Mucosa of rectum (tissue), 2 donors: ENCODE measurements around the gene C1orf105.

Experiments used
- H3K27ac ChIP-seq, 2 donors: one replicate each; pipeline ENCODE4 v1.7.0; 2013; ENCODE audit warnings: inconsistent platforms in 2 of 2, low read depth in 2 of 2, low read length in 2 of 2
- H3K27me3 ChIP-seq, 2 donors: one replicate each; pipeline ENCODE4 v1.7.0; 2013; ENCODE audit warnings: low read length in 2 of 2; ENCODE audit not compliant: control insufficient read depth in 2 of 2, insufficient read depth in 2 of 2
- H3K36me3 ChIP-seq, 2 donors: one replicate each; pipeline ENCODE4 v1.7.0; 2013; ENCODE audit warnings: low read length in 2 of 2; ENCODE audit not compliant: control insufficient read depth in 2 of 2, insufficient read depth in 2 of 2
- H3K4me1 ChIP-seq, 2 donors: one replicate each; pipeline ENCODE4 v1.7.0; 2013; ENCODE audit warnings: low read length in 2 of 2, mild to moderate bottlenecking in 1 of 2; ENCODE audit not compliant: control insufficient read depth in 2 of 2, insufficient read depth in 2 of 2
- H3K4me3 ChIP-seq, 2 donors: one replicate each; pipeline ENCODE4 v1.7.0; 2013; ENCODE audit warnings: low read length in 2 of 2
- H3K9ac ChIP-seq, 2 donors: one replicate each; pipeline ENCODE4 v1.7.0; 2013; ENCODE audit warnings: low read length in 2 of 2, low read depth in 1 of 2, mild to moderate bottlenecking in 1 of 2
- H3K9me3 ChIP-seq, 2 donors: one replicate each; pipeline ENCODE4 v1.7.0; 2013; ENCODE audit warnings: low read length in 2 of 2; ENCODE audit not compliant: control insufficient read depth in 2 of 2
- donor health status: healthy.
- donor health status: Normal muscosa, but diverticular disease.

The C1orf105 gene

DNA sequence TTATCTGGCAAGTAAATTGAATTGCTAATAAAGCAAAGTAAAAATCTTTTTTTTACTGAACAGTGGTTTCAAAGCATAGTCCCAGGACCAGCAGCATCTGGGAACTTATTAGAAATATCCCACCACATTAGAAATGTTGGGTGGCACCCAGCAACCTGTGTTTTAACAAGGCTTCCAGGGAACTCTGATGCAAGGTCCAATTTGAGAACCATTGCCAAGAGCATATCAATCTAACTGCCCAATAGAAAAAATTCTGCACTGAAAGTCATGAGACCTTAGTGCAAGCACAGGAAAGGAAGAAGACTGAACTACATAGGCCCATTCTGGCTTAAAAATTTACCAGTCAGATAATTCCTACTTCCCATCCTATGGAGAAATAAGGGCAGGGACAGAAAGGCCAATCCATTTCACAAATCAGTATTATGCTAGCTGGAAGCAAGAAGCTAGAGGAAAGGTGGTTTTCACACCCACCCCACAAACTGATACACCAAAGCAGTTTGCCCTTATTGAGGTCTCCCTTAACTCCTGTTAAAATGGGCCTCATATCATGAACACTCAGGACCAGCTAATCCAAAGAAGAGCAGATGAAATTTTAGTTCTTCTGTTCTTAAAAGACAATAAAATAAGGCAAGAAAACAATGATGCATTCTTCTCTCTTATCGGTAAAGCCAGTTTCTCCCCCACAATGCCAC lies 17.5 kb upstream of the C1orf105 start:
- no peaks in the 10 kb centered on the region for H3K36me3 ChIP-seq
- no peaks in the 10 kb centered on the region for H3K27me3 ChIP-seq
- no peak overlapping the region for H3K4me3 ChIP-seq
- no peak overlapping the region for H3K9ac ChIP-seq
- H3K27ac ChIP-seq: no peak overlapping the region
- H3K4me1 ChIP-seq: peaks cover 0 to 11% of the 10 kb centered on the region in 2 donors
- no peaks in the 10 kb centered on the region for H3K9me3 ChIP-seq

DNA sequence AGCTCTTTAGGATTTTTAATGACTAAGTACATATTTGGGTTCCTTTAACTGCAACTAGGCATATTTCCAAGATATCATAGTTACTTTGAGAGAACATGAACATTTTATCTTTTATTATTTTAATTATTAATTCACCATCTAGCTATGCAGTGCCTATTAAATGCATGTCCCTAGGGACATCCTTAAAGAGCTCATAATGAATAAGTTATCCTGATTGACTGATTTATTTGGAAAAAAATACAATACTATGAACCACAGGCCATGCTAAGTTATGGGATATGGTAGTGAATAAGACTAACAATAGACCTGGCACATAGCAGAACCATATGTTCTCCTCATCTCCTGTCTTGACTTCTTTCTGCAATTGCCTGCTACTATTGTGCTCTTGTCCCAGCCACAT lies 16.4 kb upstream of the C1orf105 start:
- no peaks in the 10 kb centered on the region for H3K9me3 ChIP-seq
- H3K27me3 ChIP-seq: no peaks in the 10 kb centered on the region
- H3K4me3 ChIP-seq: no peak overlapping the region
- H3K36me3 ChIP-seq: no peaks in the 10 kb centered on the region
- no peak overlapping the region for H3K9ac ChIP-seq
- no peak overlapping the region for H3K27ac ChIP-seq
- peaks cover 0 to 10% of the 10 kb centered on the region in 2 donors for H3K4me1 ChIP-seq

DNA sequence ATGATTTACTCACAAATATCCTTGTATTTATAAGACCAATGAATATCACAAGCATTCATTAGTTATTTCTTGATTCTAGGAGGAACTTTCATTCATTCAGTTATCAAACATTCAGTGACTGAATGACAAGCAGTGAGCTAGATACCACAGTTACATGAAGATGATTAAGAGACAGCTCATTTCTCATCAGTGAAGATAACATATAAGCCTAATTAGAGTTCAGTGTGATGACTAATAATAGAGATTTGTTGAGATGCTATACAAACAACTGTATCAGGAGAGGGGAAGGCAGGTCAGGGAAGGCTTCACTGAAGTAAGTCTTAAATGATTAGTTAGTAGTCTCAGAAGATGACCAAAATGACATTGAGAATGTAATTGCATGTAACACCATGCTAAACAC lies 14.6 kb upstream of the C1orf105 start:
- H3K27ac ChIP-seq: no peak overlapping the region
- H3K9me3 ChIP-seq: no peaks in the 10 kb centered on the region
- no peaks in the 10 kb centered on the region for H3K4me1 ChIP-seq
- H3K27me3 ChIP-seq: no peaks in the 10 kb centered on the region
- H3K4me3 ChIP-seq: no peak overlapping the region
- H3K36me3 ChIP-seq: no peaks in the 10 kb centered on the region
- no peak overlapping the region for H3K9ac ChIP-seq

DNA sequence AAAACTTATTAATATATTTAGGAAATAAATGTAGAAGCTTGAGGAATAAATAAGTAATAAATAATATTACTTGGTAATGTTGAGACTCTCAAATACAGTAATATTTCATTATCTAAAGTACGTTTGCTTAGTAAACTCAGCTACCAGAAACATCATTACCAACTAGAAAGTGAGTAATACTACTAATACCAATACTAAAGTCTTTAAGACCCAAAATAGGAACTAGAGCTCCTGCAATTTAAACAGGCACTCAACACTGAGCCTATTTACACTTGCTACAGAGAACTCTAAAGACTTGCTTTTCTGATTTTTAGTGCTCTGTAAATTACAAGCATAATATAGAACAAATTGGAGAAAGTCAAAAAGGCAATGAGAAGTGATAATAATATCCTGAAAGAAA lies 13.5 kb upstream of the C1orf105 start:
- H3K36me3 ChIP-seq: no peaks in the 10 kb centered on the region

DNA sequence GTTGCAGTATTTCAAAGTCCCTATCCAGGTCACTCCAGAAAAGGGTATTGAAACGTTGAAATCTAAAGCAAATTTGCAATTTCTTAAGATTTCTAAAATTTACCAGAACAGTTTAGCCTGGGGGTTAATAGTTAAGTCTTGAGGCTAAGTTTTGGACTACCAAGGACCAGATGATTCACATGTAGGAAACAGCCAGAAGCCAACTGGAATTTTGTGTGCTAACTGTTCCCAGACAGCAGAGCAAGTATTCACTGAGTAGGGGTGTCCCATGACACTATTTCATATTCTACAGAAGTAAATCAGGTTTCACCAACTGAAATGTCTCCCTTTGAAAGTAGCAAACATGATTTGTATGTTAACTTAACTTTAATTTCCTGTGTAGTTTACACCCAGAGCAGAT lies 11.5 kb upstream of the C1orf105 start:
- H3K4me3 ChIP-seq: no peak overlapping the region
- H3K9me3 ChIP-seq: no peaks in the 10 kb centered on the region
- H3K9ac ChIP-seq: no peak overlapping the region
- no peaks in the 10 kb centered on the region for H3K27me3 ChIP-seq
- no peaks in the 10 kb centered on the region for H3K4me1 ChIP-seq
- H3K27ac ChIP-seq: no peak overlapping the region
- H3K36me3 ChIP-seq: no peaks in the 10 kb centered on the region

More for the DNA sequence above, 13.5 kb upstream of the C1orf105 start:
- Histone ChIP-seq H3K27ac (no peak overlapping the region), H3K9ac (no peak overlapping the region), H3K9me3 (no peaks in the 10 kb centered on the region), H3K4me3 (no peak overlapping the region), H3K4me1 (no peaks in the 10 kb centered on the region), H3K27me3 (no peaks in the 10 kb centered on the region)

DNA sequence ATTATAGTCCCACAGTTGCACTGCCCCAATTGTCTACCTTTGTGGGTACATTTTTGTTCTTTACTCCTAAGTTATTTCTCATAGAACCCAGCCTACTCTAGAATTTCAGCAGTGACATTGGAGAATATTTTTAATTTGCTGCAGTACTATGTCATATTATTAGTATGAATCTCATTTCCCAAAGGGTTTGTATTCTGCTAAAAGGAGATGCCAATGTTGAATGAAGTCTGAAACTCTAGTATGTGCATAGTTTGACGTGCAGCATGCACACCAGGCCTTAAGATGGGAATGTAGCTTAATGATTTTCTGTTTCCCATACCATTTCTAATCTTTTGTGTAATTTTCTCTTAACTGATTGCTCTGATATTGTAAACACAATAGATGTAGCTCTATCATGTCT lies 10.5 kb upstream of the C1orf105 start:
- H3K27me3 ChIP-seq: no peaks in the 10 kb centered on the region
- H3K9me3 ChIP-seq: no peaks in the 10 kb centered on the region
- no peaks in the 10 kb centered on the region for H3K4me1 ChIP-seq
- H3K27ac ChIP-seq: no peak overlapping the region
- H3K9ac ChIP-seq: no peak overlapping the region
- no peaks in the 10 kb centered on the region for H3K36me3 ChIP-seq
- no peak overlapping the region for H3K4me3 ChIP-seq

DNA sequence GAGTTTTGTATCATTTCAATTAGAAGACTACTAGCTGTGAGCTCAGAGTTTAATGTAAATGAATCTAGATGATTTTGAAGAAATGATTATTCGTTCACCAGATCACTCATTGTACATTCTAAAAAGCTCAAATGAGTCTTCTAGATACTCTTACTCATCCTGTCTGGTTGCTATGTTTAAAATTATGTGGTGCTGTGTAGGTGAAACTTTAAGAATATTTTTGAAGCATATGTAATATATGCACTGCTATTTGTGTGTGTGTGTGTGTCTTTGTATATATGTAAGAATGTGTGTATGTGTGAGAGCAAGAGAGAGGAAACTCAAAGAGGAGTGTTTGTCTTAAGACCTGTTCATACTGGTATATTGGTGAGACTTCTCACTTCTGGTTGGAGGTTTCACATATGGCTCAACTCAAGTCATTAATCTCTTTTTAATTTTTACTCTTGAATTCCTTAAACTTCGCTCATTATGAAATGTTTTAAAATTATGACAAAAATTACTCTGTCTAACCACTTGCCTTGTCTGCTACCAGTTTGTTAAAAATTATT lies 8.6 kb upstream of the C1orf105 start:
- H3K9ac ChIP-seq: no peak overlapping the region
- H3K9me3 ChIP-seq: no peaks in the 10 kb centered on the region
- no peak overlapping the region for H3K27ac ChIP-seq
- no peak overlapping the region for H3K4me3 ChIP-seq
- H3K4me1 ChIP-seq: no peaks in the 10 kb centered on the region
- H3K36me3 ChIP-seq: no peaks in the 10 kb centered on the region
- H3K27me3 ChIP-seq: no peaks in the 10 kb centered on the region

DNA sequence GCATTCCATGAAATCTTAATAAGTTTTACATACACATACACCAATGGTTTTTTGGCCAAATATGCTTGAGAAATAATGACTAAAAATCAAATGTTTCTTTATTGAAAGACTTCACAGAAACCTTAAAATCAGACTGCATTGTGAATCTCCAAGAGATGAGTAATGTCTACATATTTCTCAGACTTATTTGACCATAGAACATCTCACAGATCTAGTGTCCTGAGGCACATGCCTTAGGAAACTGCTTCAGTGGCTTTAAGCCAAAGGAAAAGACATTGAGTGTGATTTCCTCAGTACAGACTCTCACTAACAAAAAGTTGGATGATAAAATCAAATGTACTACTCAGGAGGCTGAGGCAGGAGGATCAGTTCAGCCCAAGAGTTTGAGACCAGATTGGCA lies 6.2 kb upstream of the C1orf105 start:
- H3K9me3 ChIP-seq: no peaks in the 10 kb centered on the region
- no peak overlapping the region for H3K9ac ChIP-seq
- H3K27ac ChIP-seq: no peak overlapping the region
- H3K36me3 ChIP-seq: no peaks in the 10 kb centered on the region
- H3K4me1 ChIP-seq: no peaks in the 10 kb centered on the region
- H3K27me3 ChIP-seq: no peaks in the 10 kb centered on the region
- H3K4me3 ChIP-seq: no peak overlapping the region

DNA sequence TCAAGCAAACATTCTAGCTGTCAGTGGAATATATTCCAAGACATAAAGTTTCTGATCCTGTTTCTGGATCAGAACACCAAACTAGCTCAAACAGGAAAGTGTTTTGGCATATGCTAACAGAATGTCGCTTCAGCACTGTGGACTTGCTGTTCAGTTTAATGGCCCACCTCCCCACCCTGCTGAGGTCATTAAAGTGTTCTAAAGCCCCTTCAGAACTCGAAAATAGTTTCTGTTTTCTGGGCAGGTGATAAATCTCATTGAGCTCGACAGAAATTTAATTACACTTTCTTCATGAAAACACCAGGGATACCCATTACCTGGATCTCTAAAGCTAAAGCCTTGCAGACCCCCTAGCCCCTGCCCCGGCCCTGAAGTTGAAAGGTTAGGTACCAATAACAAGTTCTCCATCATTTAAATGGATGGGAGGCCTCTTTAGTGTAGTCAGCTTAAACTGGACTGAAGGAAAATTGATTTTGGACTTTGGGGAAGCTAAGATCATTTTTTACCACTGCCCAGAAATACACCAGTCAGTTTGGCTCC lies 3.9 kb upstream of the C1orf105 start:
- Histone ChIP-seq H3K4me3 (no peak overlapping the region), H3K36me3 (no peaks in the 10 kb centered on the region), H3K9me3 (no peaks in the 10 kb centered on the region), H3K4me1 (no peaks in the 10 kb centered on the region), H3K9ac (no peak overlapping the region), H3K27me3 (no peaks in the 10 kb centered on the region), H3K27ac (no peak overlapping the region)

DNA sequence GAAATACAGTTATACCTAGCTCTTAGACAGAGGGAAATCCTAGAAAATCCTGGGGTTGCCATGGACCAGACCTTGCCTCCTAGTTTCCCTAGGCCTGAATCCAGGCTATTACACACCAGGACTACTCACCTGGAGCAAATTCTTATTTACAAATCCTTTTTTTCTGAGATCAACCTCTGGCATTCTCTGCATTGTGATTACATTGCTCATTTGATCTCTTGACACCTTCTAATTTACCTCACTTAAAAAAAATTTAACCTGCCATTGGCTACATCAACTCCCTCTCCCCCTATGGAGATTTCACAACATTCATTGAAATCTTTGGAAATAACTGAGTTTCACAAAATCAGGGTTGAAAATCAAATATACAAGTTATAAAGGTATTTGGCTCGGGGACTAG lies 2.9 kb upstream of the C1orf105 start:
- Histone ChIP-seq H3K9ac (no peak overlapping the region), H3K27ac (no peak overlapping the region), H3K36me3 (no peaks in the 10 kb centered on the region), H3K9me3 (no peaks in the 10 kb centered on the region), H3K4me3 (no peak overlapping the region), H3K27me3 (no peaks in the 10 kb centered on the region), H3K4me1 (no peaks in the 10 kb centered on the region)
